SK-N-SH treated with all-trans-retinoic acid at 6 μM for 48 hours (cell line): Measurements from ENCODE around the gene ATP9A.

Source experiments
- ISL1 ChIP-seq: fragments of 250-450 bp; sonication (Bioruptor Pico); IDR thresholded peaks from 2 replicates; pipeline ENCODE4 v2.1.2; 2022; ENCODE audit warnings: mild to moderate bottlenecking, moderate library complexity
- OSR1 ChIP-seq: fragments of 250-450 bp; sonication (Bioruptor Pico); IDR thresholded peaks from 2 replicates; pipeline ENCODE4 v1.8.0; 2022; ENCODE audit warnings: moderate library complexity, mild to moderate bottlenecking, inconsistent platforms

GRCh38 chr20:51666126-51666525 is 102.1 kb downstream of the ATP9A start:
- no peak for TF ChIP-seq OSR1
- TF ChIP-seq ISL1 (CRISPR knock-in tag), result no peak
